Ishikawa (cell line): ENCODE data around the gene CCDC154.

ENCODE experiments used
- CREB1 ChIP-seq: IDR thresholded peaks from 2 replicates; pipeline ENCODE4 v1.6.1; 2012; ENCODE audit warnings: low read depth
- MAX ChIP-seq: IDR thresholded peaks from 2 replicates; pipeline ENCODE4 v1.6.1; 2012
- RAD21 ChIP-seq: IDR thresholded peaks from 2 replicates; pipeline ENCODE4 v1.6.1; 2012; ENCODE audit warnings: low read depth
- REST ChIP-seq: IDR thresholded peaks from 2 replicates; pipeline ENCODE4 v1.6.1; 2012; ENCODE audit warnings: low read depth, mild to moderate bottlenecking
- TAF1 ChIP-seq: IDR thresholded peaks from 2 replicates; pipeline ENCODE4 v1.6.1; 2012; ENCODE audit warnings: low read depth, mild to moderate bottlenecking
- TCF12 ChIP-seq: IDR thresholded peaks from 2 replicates; pipeline ENCODE4 v1.6.1; 2012; ENCODE audit warnings: low read depth
- USF1 ChIP-seq: IDR thresholded peaks from 2 replicates; pipeline ENCODE4 v1.6.1; 2012
- ZBTB7A ChIP-seq: IDR thresholded peaks from 2 replicates; pipeline ENCODE4 v1.6.1; 2012; ENCODE audit warnings: low read depth

GRCh38 chr16:1492082-1492922 lies 47.9 kb upstream of the CCDC154 start:
- TF ChIP-seq TAF1, result no peak
- no peak for TF ChIP-seq REST
- no peak for TF ChIP-seq USF1
- no peak for TF ChIP-seq MAX
- no peak for TF ChIP-seq TCF12
- no peak for TF ChIP-seq ZBTB7A
- no peak for TF ChIP-seq CREB1
- no peak for TF ChIP-seq RAD21
